HepG2 (cell line): ENCODE data around the gene PGA4. TPM values are rescaled to one million over a fixed set of nuclear protein-coding genes. Genes with fewer than 3 reads are reported as not detected.

Experiments used
- ATAC-seq: fragments of 200-7000 bp; cut with Tn5 transposase; 3 replicates; pipeline ENCODE4 v1.9.1; 2020; ENCODE audit warnings: mild to moderate bottlenecking, moderate library complexity
- BruUV-seq: library from RNA; stranded (reverse); fragments of 400-500 nt; replicated peaks from 2 replicates; lab custom pipeline; 2021; lab: Mats Ljungman, UMichigan
- CTCF ChIA-PET: fragments of 300-600 bp; formaldehyde crosslinking; extraction: SDS; loops from one replicate; lab custom pipeline; 2021; ENCODE audit warnings: low total read pairs, inconsistent platforms, low intra/inter-chr PET ratio; lab: Yijun Ruan, JAX
- POLR2A ChIA-PET: fragments of 350-600 bp; sonication (Branson Sonifier 250); formaldehyde crosslinking; loops from one replicate; lab custom pipeline; 2020; ENCODE audit warnings: antibody characterized with exemption, inconsistent platforms; lab: Yijun Ruan, JAX
- DNase-seq: peaks from one replicate; pipeline ENCODE4 v3.0.0-alpha.2; 2015; ENCODE audit warnings: low spot score
- FAIRE-seq: peaks from 3 replicates; lab custom pipeline; 2011; peaks lifted over from hg19 to GRCh38; lab: Jason Lieb, UNC
- H2AFZ ChIP-seq: one replicate; pipeline ENCODE4 v1.6.1; 2011; ENCODE audit warnings: low read length, inconsistent platforms
- H3K27ac ChIP-seq: fragments of 300-600 bp; 3 replicates; pipeline ENCODE4 v1.8.0; 2011; ENCODE audit warnings: mixed run types, mild to moderate bottlenecking, mixed read lengths, low read length, inconsistent platforms; ENCODE audit not compliant: insufficient read depth; ENCODE audit errors: extremely low read length
- H3K27me3 ChIP-seq, 2 experiments: fragments of 200-600 bp in 1 of 2; 2 replicates in 1 of 2; 3 replicates in 1 of 2; pipeline versions ENCODE4 v1.6.0 to v1.8.0; 2011; ENCODE audit warnings: low read length in 2 of 2, mild to moderate bottlenecking in 2 of 2, moderate library complexity in 2 of 2, inconsistent platforms in 1 of 2; ENCODE audit not compliant: insufficient read depth in 2 of 2, control insufficient read depth in 1 of 2
- H3K36me3 ChIP-seq, 2 experiments: fragments of 200-600 bp in 1 of 2; replicated peaks in 1 of 2; 2 replicates in 1 of 2; 3 replicates in 1 of 2; pipeline versions ENCODE4 v1.5.1 to v1.8.0; 2011; ENCODE audit warnings: low read length in 2 of 2, inconsistent platforms in 1 of 2; ENCODE audit not compliant: insufficient read depth in 2 of 2, control insufficient read depth in 1 of 2
- H3K4me1 ChIP-seq: 2 replicates; pipeline ENCODE4 v1.5.1; 2012; ENCODE audit warnings: low read length, inconsistent platforms; ENCODE audit not compliant: insufficient read depth
- H3K4me2 ChIP-seq: 2 replicates; pipeline ENCODE4 v1.6.0; 2011; ENCODE audit warnings: low read depth, low read length, inconsistent platforms
- H3K4me3 ChIP-seq, 3 experiments: fragments of 200-600 bp in 1 of 3; sonication (generic), shearing (Covaris generic) in 1 of 3; replicated peaks in 1 of 3; 2 replicates each; pipeline ENCODE4 v1.5.1; 2011 to 2016; ENCODE audit warnings: low read length in 3 of 3, inconsistent platforms in 2 of 3, low read depth in 2 of 3, mild to moderate bottlenecking in 2 of 3, control low read depth in 1 of 3, mixed read lengths in 1 of 3; ENCODE audit not compliant: insufficient read depth in 1 of 3
- H3K79me2 ChIP-seq: one replicate; pipeline ENCODE4 v1.6.1; 2011; ENCODE audit warnings: low read length, inconsistent platforms; ENCODE audit not compliant: insufficient read depth
- H3K9ac ChIP-seq: 2 replicates; pipeline ENCODE4 v1.6.0; 2011; ENCODE audit warnings: mild to moderate bottlenecking, low read depth, low read length, inconsistent platforms; ENCODE audit not compliant: insufficient read depth
- H3K9me3 ChIP-seq: 2 replicates; pipeline ENCODE4 v1.5.1; 2012; ENCODE audit warnings: mild to moderate bottlenecking, low read length
- H4K20me1 ChIP-seq: 2 replicates; pipeline ENCODE4 v1.6.0; 2011; ENCODE audit warnings: inconsistent platforms, mild to moderate bottlenecking, low read length, moderate library complexity; ENCODE audit not compliant: insufficient read depth
- ARID2 ChIP-seq: sonication (generic); formaldehyde crosslinking; IDR thresholded peaks from 2 replicates; pipeline ENCODE4 v1.8.1; 2022; ENCODE audit warnings: mild to moderate bottlenecking, missing genetic modification reagents, borderline replicate concordance
- BATF2 ChIP-seq: sonication (generic); formaldehyde crosslinking; IDR thresholded peaks from 2 replicates; pipeline ENCODE4 v1.8.0; 2022; ENCODE audit warnings: mild to moderate bottlenecking, missing genetic modification reagents, moderate library complexity
- CREB1 ChIP-seq, 2 experiments: fragments of 450-650 bp in 1 of 2; IDR thresholded peaks; 2 replicates each; pipeline ENCODE4 v1.6.1; 2016 to 2017; ENCODE audit warnings: control low read depth in 1 of 2, mild to moderate bottlenecking in 1 of 2, missing compliant biosample characterization in 1 of 2, missing genetic modification characterization in 1 of 2
- EHMT2 ChIP-seq: fragments of 200-600 bp; sonication (generic); IDR thresholded peaks from 2 replicates; pipeline ENCODE4 v1.7.0; 2017; ENCODE audit warnings: antibody characterized with exemption, low read depth, low read length, borderline replicate concordance
- GABPB1 ChIP-seq: IDR thresholded peaks from 2 replicates; pipeline ENCODE4 v1.6.1; 2016; ENCODE audit warnings: mild to moderate bottlenecking, missing genetic modification reagents, moderate library complexity, missing compliant biosample characterization
- KDM6A ChIP-seq: IDR thresholded peaks from 2 replicates; pipeline ENCODE4 v1.6.1; 2016; ENCODE audit warnings: low read depth
- MAFK ChIP-seq, 2 experiments: IDR thresholded peaks in 1 of 2; conservative IDR thresholded peaks in 1 of 2; 2 replicates each; pipeline ENCODE4 v1.6.1; 2011; ENCODE audit warnings: improper control_type of control experiment in 2 of 2, low read length in 2 of 2
- NR1H2 ChIP-seq: sonication (generic); formaldehyde crosslinking; IDR thresholded peaks from 2 replicates; pipeline ENCODE4 v1.8.1; 2022; ENCODE audit warnings: low read depth, missing genetic modification reagents, borderline replicate concordance
- RARA ChIP-seq: IDR thresholded peaks from 2 replicates; pipeline ENCODE4 v1.6.1; 2016; ENCODE audit warnings: missing genetic modification reagents, missing compliant biosample characterization
- RFX3 ChIP-seq: IDR thresholded peaks from 2 replicates; pipeline ENCODE4 v1.6.1; 2016; ENCODE audit warnings: missing biosample characterization, missing genetic modification reagents
- RFXANK ChIP-seq: IDR thresholded peaks from 2 replicates; pipeline ENCODE4 v1.6.1; 2016
- ZC3H4 ChIP-seq: sonication (generic); formaldehyde crosslinking; IDR thresholded peaks from 2 replicates; pipeline ENCODE4 v1.4.0; 2020; ENCODE audit warnings: missing genetic modification reagents, borderline replicate concordance
- ZNF3 ChIP-seq: IDR thresholded peaks from 2 replicates; pipeline ENCODE4 v1.7.0; 2017; ENCODE audit warnings: inconsistent platforms
- ZNF33A ChIP-seq: sonication (generic); formaldehyde crosslinking; IDR thresholded peaks from 2 replicates; pipeline ENCODE4 v1.5.1; 2020; ENCODE audit warnings: missing genetic modification reagents, mild to moderate bottlenecking, moderate library complexity, borderline replicate concordance
- ZNF367 ChIP-seq: sonication (generic); formaldehyde crosslinking; IDR thresholded peaks from 2 replicates; pipeline ENCODE4 v1.4.0; 2020; ENCODE audit warnings: missing genetic modification reagents, borderline replicate concordance
- ZNF782 ChIP-seq: sonication (generic); formaldehyde crosslinking; IDR thresholded peaks from 2 replicates; pipeline ENCODE4 v1.4.0; 2020; ENCODE audit warnings: missing genetic modification reagents, mild to moderate bottlenecking, borderline replicate concordance
- ZSCAN22 ChIP-seq: sonication (generic); formaldehyde crosslinking; IDR thresholded peaks from 2 replicates; pipeline ENCODE4 v1.4.0; 2020; ENCODE audit warnings: mild to moderate bottlenecking, missing genetic modification reagents
- WGBS: methylation state at CpG from one replicate; pipeline ENCODE4 v1.1.6; 2017; ENCODE audit warnings: low lambda C conversion rate; 5-methylcytosine and 5-hydroxymethylcytosine counted together
- in situ Hi-C: cut with HindIII; loops from 2 replicates; pipeline ENCODE4 v1.10.0; 2017; ENCODE audit warnings: low pct_unique_long_range_greater_than_20kb; ENCODE audit not compliant: extremely low pct_ligation_motif_present
- intact Hi-C: fragments of 100-400 bp; cut with micrococcal nuclease; formaldehyde crosslinking; loops from one replicate; pipeline ENCODE4 v1.10.0; 2022; ENCODE audit not compliant: unreplicated experiment
- polyA plus RNA-seq, 8 experiments: library from polyadenylated mRNA; depleted of rRNA in 3 of 8; stranded (reverse) in 7 of 8; unstranded in 1 of 8; fragments of >200 nt; fragmentation: Illumina TruSeq in 4 of 8; extraction: Trizol in 4 of 8; gene quantifications; 2 replicates each; pipeline versions ENCODE4 v1.2.1 to v1.2.3, GENCODE V29; 2011 to 2016; ENCODE audit warnings: low read depth in 4 of 8, missing spikeins in 1 of 8, mixed read lengths in 1 of 8; ENCODE audit not compliant: insufficient read depth in 1 of 8
- total RNA-seq, 5 experiments: library from RNA; depleted of rRNA; stranded (reverse); fragments of >200 nt; fragmentation: Illumina TruSeq; extraction: Trizol; gene quantifications; 2 replicates each; pipeline ENCODE4 v1.2.3, GENCODE V29; 2016; ENCODE audit warnings: low read depth in 1 of 5

Gene PGA4
- total and polyA plus RNA-seq, 2 of the 13 experiments (the other 11 are each of a cell fraction or from before 2014, with no cell fraction given): not detected

GRCh38 chr11:61174949-61175348 is 47.2 kb upstream of the PGA4 start:
- no peak for FAIRE-seq
- no peak overlapping the region for H3K27ac ChIP-seq
- H3K79me2 ChIP-seq: no peaks in the 10 kb centered on the region
- BruUV-seq: no TSS peak
- WGBS: 44% methylated on average over 6 of the region's 6 CpGs
- intact Hi-C loops: no loop called here
- H3K36me3 ChIP-seq: no peaks in the 10 kb centered on the region
- peaks cover 1 to 32% of the 10 kb centered on the region in 2 experiments; a peak in 2 of 5 replicates for H3K27me3 ChIP-seq
- no peak for ATAC-seq
- no peaks in the 10 kb centered on the region for H3K9me3 ChIP-seq
- in situ Hi-C loops: no loop called here
- H3K4me3 ChIP-seq: no peak overlapping the region
- no peak overlapping the region for H3K4me2 ChIP-seq
- no peaks in the 10 kb centered on the region for H4K20me1 ChIP-seq
- H2AFZ ChIP-seq: no peak overlapping the region
- no peak for DNase-seq
- CTCF ChIA-PET: interaction anchor here (1.2 kb wide), 1 partner anchor 45 kb away, joined by 3 read pairs; no protein-coding TSS in a partner anchor
- no peak overlapping the region for H3K9ac ChIP-seq
- TF ChIP-seq ZC3H4 (CRISPR knock-in tag) (no peak), RFXANK (CRISPR knock-in tag) (no peak), ZNF367 (CRISPR knock-in tag) (no peak), RFX3 (no peak), ZSCAN22 (CRISPR knock-in tag) (no peak), NR1H2 (no peak), MAFK (conservative IDR thresholded peaks at IDR 0.05 in 1 of 2, IDR thresholded peaks at IDR 0.05 in 1 of 2; ENCODE audit: low read length in 2 of 2) (no peak), GABPB1 (CRISPR knock-in tag) (no peak), RARA (CRISPR knock-in tag) (no peak), ARID2 (no peak), ZNF33A (no peak), EHMT2 (no peak), ZNF3 (CRISPR knock-in tag) (no peak), BATF2 (CRISPR knock-in tag) (no peak), CREB1 (IDR thresholded peaks at IDR 0.05) (no peak), CREB1 (CRISPR knock-in tag; IDR thresholded peaks at IDR 0.05) (no peak), KDM6A (CRISPR knock-in tag) (no peak), ZNF782 (no peak)
- POLR2A ChIA-PET: no interaction called here
- no peaks in the 10 kb centered on the region for H3K4me1 ChIP-seq
